Activated effector memory CD4-positive, alpha-beta T cell treated with anti-CD3 and anti-CD28 coated beads, Interleukin-2, amount 50 U/mL, for 16 hours (primary cell): ENCODE results near the gene GHRH.

Experiments
- DNase-seq: peaks from one replicate; pipeline ENCODE4 v3.0.0-alpha.2; 2020

Gene GHRH

DNA sequence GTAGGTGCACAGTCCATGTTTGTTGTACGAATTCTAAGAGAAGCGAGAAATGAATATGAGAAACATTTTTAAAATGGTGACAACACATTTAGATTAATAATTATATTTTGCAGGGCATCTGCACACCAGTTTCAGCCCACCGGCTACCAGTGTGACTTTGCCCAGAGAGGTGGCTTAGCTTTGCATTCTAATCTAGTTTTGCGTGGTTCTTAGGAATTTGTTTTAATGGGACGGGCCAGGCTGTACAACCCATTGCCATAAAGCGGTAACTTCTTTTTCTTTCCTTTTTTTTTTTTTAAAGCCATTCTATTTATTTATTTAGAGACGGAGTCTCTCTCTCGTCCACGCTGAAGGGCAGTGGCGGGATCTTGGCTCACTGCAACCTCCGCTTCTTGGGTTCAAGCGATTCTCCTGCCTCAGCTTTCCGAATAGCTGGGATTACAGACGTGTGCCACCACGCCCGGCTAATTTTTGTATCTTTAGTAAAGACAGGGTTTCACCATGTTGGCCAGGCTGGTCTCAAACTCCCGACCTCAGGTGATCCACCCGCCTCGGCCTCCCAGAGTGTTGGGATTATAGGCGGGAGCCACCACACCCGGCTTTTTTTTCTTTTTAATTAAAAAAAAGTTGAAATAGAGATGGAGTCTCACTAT lies 28.7 kb upstream of the GHRH start:
- no peak for DNase-seq

DNA sequence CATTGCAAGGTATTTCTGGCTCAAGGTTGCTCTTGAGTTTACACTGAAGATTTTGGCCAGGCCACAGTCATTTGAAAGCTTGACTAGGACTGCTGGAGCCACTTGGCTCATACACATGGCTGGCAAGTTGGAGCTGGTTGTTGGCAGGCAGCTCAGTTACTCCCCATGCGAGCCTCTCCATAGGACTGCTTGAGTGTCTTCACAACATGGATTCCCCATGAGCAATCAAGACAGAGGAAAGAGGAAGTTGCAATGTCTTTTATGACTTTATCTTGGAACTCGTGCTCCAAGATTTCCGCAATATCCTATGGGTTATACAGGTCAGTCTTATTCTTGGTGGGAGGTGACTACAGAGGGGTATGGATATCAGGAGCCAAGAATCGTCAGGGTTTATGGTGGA lies 26.5 kb upstream of the GHRH start:
- DNase-seq: no peak

DNA sequence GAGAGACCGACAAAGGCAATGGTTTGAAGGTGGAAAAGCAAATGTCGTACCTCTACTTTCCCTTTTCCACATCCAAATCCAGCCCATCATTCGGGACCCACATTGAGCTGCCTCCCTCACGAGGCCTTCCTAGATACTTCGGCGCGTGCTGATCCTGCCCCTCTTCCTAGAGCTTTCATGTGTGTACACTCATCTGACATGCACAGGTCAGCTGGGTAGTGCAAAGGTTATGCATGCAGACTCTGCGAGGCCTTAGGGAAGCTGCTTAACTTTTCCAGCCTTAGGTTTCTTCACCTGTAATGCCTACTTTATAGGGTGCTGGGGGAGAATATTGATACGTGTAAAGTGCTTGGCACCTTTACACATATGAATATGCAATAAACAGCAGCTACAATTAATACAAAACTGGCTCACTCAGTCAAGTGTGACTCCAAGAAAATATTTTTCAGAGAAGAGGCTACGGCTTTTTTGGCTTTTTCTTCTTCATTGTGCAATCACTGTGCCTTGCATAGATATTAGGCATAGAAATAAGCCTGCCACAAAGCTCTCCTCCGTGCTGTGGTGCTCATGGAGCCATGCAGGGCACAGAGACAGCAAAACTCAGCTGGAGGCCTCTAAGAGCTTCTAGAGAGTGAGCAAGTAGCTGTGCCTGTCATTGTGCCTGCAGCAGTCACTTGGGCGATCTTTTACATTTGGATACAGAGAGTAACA lies 24.2 kb upstream of the GHRH start:
- DNase-seq: no peak

GRCh38 chr20:37284691-37285161 lies 23.1 kb upstream of the GHRH start:
- peak; percentile 31 for DNase-seq

DNA sequence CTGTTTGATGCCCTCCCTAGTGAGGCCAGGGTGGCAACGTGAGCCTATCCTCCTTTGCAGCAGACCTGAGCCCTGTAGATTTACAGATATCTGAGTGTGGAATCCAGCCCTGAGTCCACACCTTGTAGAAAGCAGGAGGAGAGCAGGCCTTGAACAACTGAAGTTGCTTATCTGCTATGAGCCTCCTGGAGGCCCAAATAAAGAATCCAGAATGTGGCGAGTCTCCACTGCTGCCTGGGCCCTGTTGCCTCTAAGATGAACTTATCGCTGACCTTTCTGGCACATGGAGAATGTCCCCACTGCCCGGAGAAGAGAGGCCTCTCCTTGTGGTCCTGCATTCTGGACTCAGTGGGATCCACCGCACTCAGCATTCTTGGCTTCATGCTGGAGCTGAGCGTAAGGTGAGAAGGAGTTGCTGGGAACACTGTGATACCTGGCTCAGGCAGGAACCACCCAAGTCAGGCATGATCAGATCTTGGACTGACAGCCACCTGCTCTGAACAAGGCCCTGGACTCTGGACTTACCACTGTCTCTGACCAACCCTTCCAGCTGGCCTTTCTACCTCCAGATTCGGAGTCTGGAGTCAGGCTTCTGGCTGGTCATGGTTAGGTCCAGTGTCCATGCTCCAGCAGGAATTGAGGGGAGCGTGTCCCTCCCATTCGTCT lies 22.0 kb upstream of the GHRH start:
- DNase-seq: peak; percentile 25

DNA sequence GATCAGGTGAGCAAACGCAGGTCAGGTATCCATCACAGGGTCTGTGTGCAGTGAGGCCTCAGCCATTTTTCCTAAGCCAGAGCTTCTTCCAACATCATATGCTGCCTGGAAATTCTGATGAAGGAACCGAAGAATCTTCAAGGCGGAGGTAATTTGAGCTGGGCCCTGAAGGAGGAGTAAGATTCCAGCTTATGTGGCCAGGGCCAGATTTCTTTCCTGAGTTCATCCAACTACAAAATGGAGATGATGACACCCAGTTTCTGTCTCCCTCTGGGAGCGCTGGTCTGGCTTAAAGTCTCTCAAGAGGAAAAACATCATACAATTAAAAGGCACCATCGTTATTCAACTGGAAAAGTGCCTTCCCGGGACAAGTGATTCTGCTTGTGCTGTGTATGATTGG lies 20.9 kb upstream of the GHRH start:
- DNase-seq: peak; percentile 19

DNA sequence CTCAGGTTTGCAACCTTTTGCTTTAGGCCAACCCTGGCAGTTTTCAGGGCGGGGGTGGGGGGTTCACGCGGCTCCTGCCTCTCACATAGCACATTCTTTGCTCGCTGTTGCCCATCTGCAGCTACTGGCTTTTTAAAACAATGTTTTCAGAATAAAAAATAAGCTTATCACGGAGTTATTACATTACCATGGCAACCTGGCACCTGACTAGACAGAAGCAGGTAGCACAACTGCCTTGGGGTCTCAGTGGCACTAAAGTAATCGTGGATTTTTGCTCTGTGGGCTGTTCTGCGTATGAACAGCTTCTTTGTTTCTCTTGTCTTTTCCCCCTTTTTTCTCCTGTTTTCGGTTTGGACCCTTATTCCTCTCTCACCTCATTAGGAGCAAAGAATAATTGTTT lies 18.8 kb upstream of the GHRH start:
- DNase-seq: no peak

GRCh38 chr20:37279820-37280219 lies 18.2 kb upstream of the GHRH start:
- DNase-seq: peak; percentile 33

DNA sequence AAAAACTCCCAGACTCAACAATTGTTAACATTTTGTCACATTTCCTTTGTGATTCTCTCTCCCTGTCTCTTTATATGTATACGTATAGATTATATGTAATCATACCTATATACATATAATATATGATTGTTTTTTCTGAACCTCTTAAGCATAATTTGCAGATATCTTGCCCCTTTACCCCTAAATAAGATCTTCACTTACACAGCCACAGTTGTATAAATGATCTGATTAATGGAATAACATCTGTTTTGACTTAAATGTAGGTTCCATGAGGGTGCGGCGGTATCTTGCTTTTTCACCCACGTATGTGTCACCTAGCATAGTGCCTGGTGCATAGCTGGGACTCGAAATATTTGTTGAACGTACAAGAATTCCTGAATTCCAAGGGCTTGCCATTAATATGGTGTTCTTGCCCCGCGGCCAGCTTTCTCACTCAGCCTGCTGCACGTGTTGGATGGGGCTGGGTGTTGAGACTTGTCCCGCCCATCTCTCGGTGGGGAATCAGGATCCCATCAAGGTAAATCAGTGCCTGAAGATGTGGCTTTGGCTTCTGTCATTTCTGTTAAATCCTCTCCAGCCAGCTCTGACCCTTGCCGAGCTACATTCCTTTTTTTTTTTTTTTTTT lies 17.5 kb upstream of the GHRH start:
- peak; percentile 44 for DNase-seq

DNA sequence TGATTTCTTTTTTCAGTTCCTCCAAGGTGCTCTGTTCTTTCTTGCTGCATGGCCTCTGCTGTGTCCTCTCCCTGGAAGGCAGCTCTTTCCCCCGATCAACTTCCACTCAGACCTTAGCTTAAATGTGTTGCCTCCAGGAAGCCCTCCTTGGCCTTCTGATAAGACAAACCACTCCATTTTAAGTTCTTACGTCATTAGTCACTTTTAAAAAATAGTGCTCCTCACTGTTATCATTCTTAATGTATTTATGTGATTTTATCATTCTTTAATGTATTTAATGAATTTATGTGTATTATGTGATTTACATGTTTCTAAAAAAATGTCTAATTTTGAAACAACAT lies 15.6 kb upstream of the GHRH start:
- no peak for DNase-seq

DNA sequence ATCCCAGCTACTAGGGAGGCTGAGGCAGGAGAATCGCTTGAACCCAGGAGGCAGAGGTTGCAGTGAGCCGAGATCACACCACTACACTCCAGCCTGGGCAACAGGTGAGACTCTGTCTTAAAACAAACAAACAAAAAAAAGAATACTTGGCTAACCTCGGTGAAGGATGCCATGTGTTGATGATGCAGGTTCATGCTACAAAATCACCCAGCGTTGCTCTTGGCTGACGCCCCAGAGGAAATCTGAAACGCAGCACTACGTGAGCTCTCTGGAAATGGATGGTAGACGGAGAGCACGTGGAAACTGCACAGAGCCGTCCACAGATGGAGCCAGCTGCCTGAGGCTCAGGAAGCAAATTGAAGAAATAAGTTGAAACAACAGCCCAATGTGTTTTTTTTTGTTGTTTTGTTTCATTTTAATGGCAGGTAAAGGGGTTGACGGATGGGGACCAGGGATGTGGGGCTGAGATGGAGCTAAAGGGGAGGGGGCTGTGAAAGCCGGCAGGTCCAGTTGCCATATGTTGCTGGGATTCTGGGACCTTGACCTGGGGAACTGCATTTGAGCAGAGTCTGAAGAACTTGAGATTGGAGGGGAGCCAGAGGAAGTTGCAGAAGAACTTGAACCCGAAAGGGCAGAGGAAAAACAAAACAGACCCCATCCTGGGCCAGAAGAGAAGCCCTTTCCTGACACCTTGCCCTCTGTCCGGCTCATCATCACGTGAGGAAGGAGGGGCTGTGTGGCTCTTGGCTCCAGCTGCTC lies 15.1 kb upstream of the GHRH start:
- DNase-seq: no peak

- DNase-seq: no peak
Observed at GRCh38 chr20:37274851-37275524, 13.4 kb upstream of the GHRH start.

DNA sequence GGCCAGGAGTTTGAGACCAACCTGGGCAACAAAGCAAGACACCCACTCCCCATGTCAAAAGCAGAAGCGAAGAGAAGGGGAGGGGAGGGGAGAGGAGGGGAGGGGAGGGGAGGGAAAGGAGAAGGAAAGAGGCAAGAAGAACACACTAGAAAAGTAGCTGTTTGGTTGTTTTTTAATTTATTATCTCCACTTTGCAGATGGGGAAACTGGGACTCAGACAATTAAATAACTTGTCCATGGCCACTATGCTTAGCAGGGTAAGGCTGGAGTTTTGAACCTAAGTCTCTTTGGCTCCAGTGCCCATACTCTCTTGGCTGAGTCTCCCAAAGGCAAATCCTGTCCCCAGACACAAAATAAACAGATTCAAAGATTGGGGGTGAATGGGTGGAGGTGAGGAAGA lies 12.4 kb upstream of the GHRH start:
- DNase-seq: no peak

DNA sequence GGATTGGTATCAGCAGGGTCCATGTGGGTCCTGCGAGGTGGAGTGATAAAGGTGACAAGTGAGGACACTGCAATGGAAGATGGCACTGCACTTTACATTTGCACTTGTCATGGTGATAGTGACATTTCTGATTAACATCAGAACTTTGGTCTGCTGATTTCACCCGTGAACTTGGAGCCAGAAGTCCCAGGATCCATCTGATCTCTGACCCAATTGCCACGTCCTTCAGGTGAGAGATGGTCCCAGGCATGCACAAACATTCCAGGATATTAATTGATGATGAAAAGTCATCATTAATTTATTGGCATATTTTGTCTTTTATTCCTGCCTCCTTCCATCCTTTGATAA lies 9.8 kb upstream of the GHRH start:
- no peak for DNase-seq

GRCh38 chr20:37270576-37271420 lies 9.2 kb upstream of the GHRH start:
- DNase-seq: no peak

DNA sequence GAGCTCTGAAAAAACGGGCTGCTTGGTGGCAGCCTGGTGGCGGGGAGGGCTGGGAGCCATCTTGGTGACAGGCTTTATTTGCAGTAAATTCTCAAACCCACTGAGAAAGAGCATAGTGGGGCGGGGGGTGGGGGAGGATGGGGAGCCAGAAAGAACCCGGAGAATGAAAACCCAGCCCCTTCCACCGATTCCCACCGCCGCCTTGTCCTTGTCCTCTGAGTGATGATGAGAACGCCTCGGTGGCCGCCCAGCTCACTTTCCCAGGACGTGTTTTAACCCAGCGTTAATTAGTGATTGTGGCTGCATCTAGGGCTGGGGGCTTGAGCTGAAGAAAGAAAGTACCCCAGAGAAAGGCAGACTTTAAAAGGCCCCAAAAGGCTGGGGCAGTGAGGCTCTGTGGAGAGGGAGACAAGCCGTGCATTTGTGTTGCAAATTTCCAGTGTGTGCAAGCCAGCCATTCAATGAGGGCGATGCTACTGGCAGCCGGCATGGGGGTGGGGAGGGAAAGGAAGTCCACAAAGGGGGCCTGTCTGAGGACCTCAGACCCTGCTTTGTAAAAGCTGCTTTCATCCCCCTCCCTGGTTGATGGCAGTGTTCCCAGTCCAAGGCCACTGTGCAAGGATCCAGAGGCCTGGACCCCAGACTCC lies 6.2 kb upstream of the GHRH start:
- no peak for DNase-seq

GRCh38 chr20:37266940-37267666 lies 5.5 kb upstream of the GHRH start:
- DNase-seq: no peak

GRCh38 chr20:37265152-37265551 lies 3.5 kb upstream of the GHRH start:
- DNase-seq: no peak

GRCh38 chr20:37263686-37264085 lies 2.1 kb upstream of the GHRH start:
- no peak for DNase-seq

DNA sequence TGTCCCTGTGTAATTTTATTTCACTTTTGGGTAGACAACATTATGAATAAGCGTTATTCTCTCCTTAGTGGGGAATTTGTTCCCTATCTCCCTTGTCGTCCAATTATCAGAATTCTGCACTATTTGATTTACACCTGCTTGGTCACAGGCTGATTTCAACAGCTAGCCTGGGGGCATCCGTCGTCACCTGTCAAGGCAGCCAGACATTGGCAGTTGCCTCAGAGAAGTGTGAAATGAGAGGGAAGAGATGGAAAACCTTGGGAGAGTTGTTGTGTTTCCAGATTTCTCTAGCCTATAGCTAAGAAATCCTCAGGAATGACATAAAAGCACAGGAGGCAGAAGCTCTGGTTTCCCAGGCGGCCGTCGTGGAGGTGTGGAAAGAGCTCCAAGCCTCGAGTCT lies 891 bp upstream of the GHRH start:
- DNase-seq: no peak
